K562 (cell line): ENCODE measurements around the gene NDUFAF3. TPM values are rescaled to one million over a fixed set of nuclear protein-coding genes. Genes with fewer than 3 reads are reported as not detected.

Source experiments
- AFF4 ChIP-seq: sonication (generic); formaldehyde crosslinking; IDR thresholded peaks from 2 replicates; pipeline ENCODE4 v1.8.0; 2023; ENCODE audit warnings: mild to moderate bottlenecking, missing genetic modification reagents
- CCAR2 ChIP-seq: fragments of 200-400 bp; formaldehyde crosslinking; IDR thresholded peaks from 2 replicates; pipeline ENCODE4 v1.6.1; 2017; ENCODE audit warnings: mild to moderate bottlenecking, low read depth, low read length
- CEBPB ChIP-seq: fragments of 450-650 bp; IDR thresholded peaks from 2 replicates; pipeline ENCODE4 v1.6.1; 2016; ENCODE audit warnings: missing genetic modification characterization, missing compliant biosample characterization
- ERF ChIP-seq: fragments of 450-650 bp; formaldehyde crosslinking; IDR thresholded peaks from 2 replicates; pipeline ENCODE4 v1.4.0; 2020; ENCODE audit warnings: mild to moderate bottlenecking, mixed read lengths
- FOSL1 ChIP-seq: fragments of 200-800 bp; sonication (Bioruptor generic); conservative IDR thresholded peaks from 2 replicates; pipeline ENCODE4 v1.6.1; 2016; ENCODE audit warnings: missing genetic modification characterization, missing compliant biosample characterization
- GABPB1 ChIP-seq: sonication (generic); formaldehyde crosslinking; IDR thresholded peaks from 2 replicates; pipeline ENCODE4 v1.8.0; 2022; ENCODE audit warnings: mild to moderate bottlenecking, missing genetic modification reagents
- HDAC3 ChIP-seq: fragments of 450-650 bp; IDR thresholded peaks from 2 replicates; pipeline ENCODE4 v1.6.1; 2018; ENCODE audit warnings: borderline replicate concordance, mild to moderate bottlenecking, moderate library complexity; ENCODE audit not compliant: partially characterized antibody
- JUNB ChIP-seq: fragments of 450-650 bp; formaldehyde crosslinking; conservative IDR thresholded peaks from 2 replicates; pipeline ENCODE4 v1.4.0; 2020; ENCODE audit warnings: mild to moderate bottlenecking
- L3MBTL2 ChIP-seq: fragments of 450-650 bp; IDR thresholded peaks from 2 replicates; pipeline ENCODE4 v1.6.1; 2016; ENCODE audit warnings: mild to moderate bottlenecking, moderate library complexity
- MBD2 ChIP-seq: sonication (generic); IDR thresholded peaks from 2 replicates; pipeline ENCODE4 v1.6.1; 2016; ENCODE audit warnings: low read depth, borderline replicate concordance
- MLLT1 ChIP-seq, 2 experiments: fragments of 450-650 bp; IDR thresholded peaks; 2 replicates each; pipeline ENCODE4 v1.6.1; 2016
- MTA1 ChIP-seq: fragments of 450-650 bp; IDR thresholded peaks from 2 replicates; pipeline ENCODE4 v1.6.1; 2017; ENCODE audit warnings: borderline replicate concordance
- MYC ChIP-seq, 2 experiments: fragments of 250-450 bp in 1 of 2; sonication (Bioruptor Pico) in 1 of 2; IDR thresholded peaks; 2 replicates each; pipeline versions ENCODE4 v1.5.1 to v1.6.1; 2012 to 2021; ENCODE audit warnings: low read depth in 2 of 2, borderline replicate concordance in 1 of 2, improper control_type of control experiment in 1 of 2, low read length in 1 of 2, mild to moderate bottlenecking in 1 of 2, moderate library complexity in 1 of 2
- PKNOX1 ChIP-seq: fragments of 450-650 bp; IDR thresholded peaks from 2 replicates; pipeline ENCODE4 v1.6.1; 2016
- SMARCA4 ChIP-seq: fragments of 450-650 bp; IDR thresholded peaks from 2 replicates; pipeline ENCODE4 v1.6.1; 2016
- SMARCE1 ChIP-seq: fragments of 450-650 bp; IDR thresholded peaks from 2 replicates; pipeline ENCODE4 v1.7.1; 2016; ENCODE audit warnings: mild to moderate bottlenecking
- ZNF639 ChIP-seq, 2 experiments: fragments of 200-800 bp in 1 of 2; sonication (Bioruptor generic) in 1 of 2; sonication (generic) in 1 of 2; formaldehyde crosslinking in 1 of 2; IDR thresholded peaks in 1 of 2; conservative IDR thresholded peaks in 1 of 2; 2 replicates each; pipeline versions ENCODE4 v1.5.0 to v1.6.1; 2016 to 2020; ENCODE audit warnings: missing compliant biosample characterization in 1 of 2, missing genetic modification characterization in 1 of 2, missing genetic modification reagents in 1 of 2
- ZNF77 ChIP-seq: fragments of 250-450 bp; sonication (Bioruptor Pico); IDR thresholded peaks from 2 replicates; pipeline ENCODE4 v1.5.0; 2020
- polyA plus RNA-seq, 8 experiments: library from polyadenylated mRNA; depleted of rRNA in 4 of 8; stranded (reverse) in 5 of 8; unstranded in 3 of 8; fragments of >200 nt; fragmentation: Nextera tagmentation in 2 of 8; fragmentation: Illumina TruSeq in 1 of 8; extraction: Ambion mirVana in 2 of 8; extraction: Trizol in 1 of 8; gene quantifications; 2 replicates each; pipeline versions ENCODE4 v1.2.1 to v1.2.3, GENCODE V29; 2011 to 2014; ENCODE audit warnings: inconsistent platforms in 1 of 8, missing spikeins in 1 of 8
- total RNA-seq, 7 experiments: library from RNA; depleted of rRNA in 6 of 7; stranded (reverse); fragments of >200 nt in 6 of 7; fragmentation: Illumina TruSeq in 2 of 7; extraction: Trizol in 2 of 7; gene quantifications; 2 replicates each; pipeline versions ENCODE4 v1.2.1 to v1.2.3, GENCODE V29; 2011 to 2021; ENCODE audit warnings: low replicate concordance in 1 of 7

NDUFAF3 gene
- total and polyA plus RNA-seq, 9 of the 15 experiments (the other 6 are each of a cell fraction or from before 2014, with no cell fraction given), result 17.0 to 127 (median 36.3) TPM

GRCh38 chr3:49007068-49007770, 14.7 kb upstream of the NDUFAF3 start, which contains the start of gene WDR6 (continued):
- TF ChIP-seq MTA1 (0 out of 2 replicates have a peak, but pooled peaks have one; percentile 34), SMARCA4 (peak; percentile 75), ZNF639 (CRISPR knock-in tag; conservative IDR thresholded peaks at IDR 0.05 in 1 of 2, IDR thresholded peaks at IDR 0.05 in 1 of 2) (peak in 1 of 2 experiments; percentile 64; a peak in 2 of 4 replicates), MBD2 (peak; percentile 89; the same call in 1 of the 2 replicates), GABPB1 (CRISPR knock-in tag) (peak; percentile 8; the same call in 1 of the 2 replicates), FOSL1 (0 out of 2 replicates have a peak, but pooled peaks have one; percentile 26), CCAR2 (no peak), SMARCE1 (peak; percentile 63; the same call in 1 of the 2 replicates), HDAC3 (peak; percentile 49), PKNOX1 (peak; percentile 96), JUNB (CRISPR knock-in tag) (no peak), MYC (IDR thresholded peaks at IDR 0.05; ENCODE audit: low read depth, low read length) (peak; percentile 64; the same call in 1 of the 2 replicates), MYC (CRISPR knock-in tag; IDR thresholded peaks at IDR 0.05; ENCODE audit: borderline replicate concordance, low read depth) (peak; percentile 85; the same call in 1 of the 2 replicates), AFF4 (peak; percentile 82; the same call in 1 of the 2 replicates), CEBPB (tag) (0 out of 2 replicates have a peak, but pooled peaks have one; percentile 21), ERF (CRISPR knock-in tag) (0 out of 2 replicates have a peak, but pooled peaks have one; percentile 63), L3MBTL2 (peak; percentile 93), ZNF77 (CRISPR knock-in tag) (no peak), MLLT1 (IDR thresholded peaks at IDR 0.05) (peak in 1 of 2 experiments; percentile 24; a peak in 1 of 4 replicates)
